ENCODE data around the gene LPCAT4.

LPCAT4 gene

GRCh38 chr15:34337557-34338306, 29.3 kb downstream of the LPCAT4 start, which contains the start of gene SLC12A6:
Gene SLC12A6, minus strand, starts transcription at chr15:34337781. Its CDS starts 1,101 bp downstream, at chr15:34336680.
- FAIRE-seq = no peak
- peak; percentile 95 for DNase-seq (ENCODE audit: low spot score)

- DNase-seq (ENCODE audit: low spot score) (no peak), FAIRE-seq (no peak)
These were observed 29.9 kb downstream of the LPCAT4 start for GRCh38 chr15:34336991-34337556.

GRCh38 chr15:34336231-34336990, 30.6 kb downstream of the LPCAT4 start:
- DNase-seq (ENCODE audit: low spot score) = no peak
- FAIRE-seq = no peak

GRCh38 chr15:34335176-34336032, 31.6 kb downstream of the LPCAT4 start:
- FAIRE-seq (no peak), DNase-seq (ENCODE audit: low spot score) (no peak)

GRCh38 chr15:34334672-34335071, 32.3 kb downstream of the LPCAT4 start:
- FAIRE-seq = no peak
- DNase-seq (ENCODE audit: low spot score) = no peak

GRCh38 chr15:34332553-34333120, 34.4 kb downstream of the LPCAT4 start:
- DNase-seq (ENCODE audit: low spot score) (no peak), FAIRE-seq (no peak)

- DNase-seq (ENCODE audit: low spot score) (no peak), FAIRE-seq (no peak)
These were observed 35.2 kb downstream of the LPCAT4 start for GRCh38 chr15:34331809-34332208.

GRCh38 chr15:34330279-34330678, 36.7 kb downstream of the LPCAT4 start:
- FAIRE-seq (no peak), DNase-seq (ENCODE audit: low spot score) (no peak)

- DNase-seq (ENCODE audit: low spot score) (no peak), FAIRE-seq (no peak)
These were observed 38.0 kb downstream of the LPCAT4 start for GRCh38 chr15:34329006-34329405.

- FAIRE-seq (no peak), DNase-seq (ENCODE audit: low spot score) (no peak)
These were observed 39.1 kb downstream of the LPCAT4 start for GRCh38 chr15:34327906-34328305.

GRCh38 chr15:34325368-34325767, 41.6 kb downstream of the LPCAT4 start:
- FAIRE-seq (no peak), DNase-seq (ENCODE audit: low spot score) (no peak)

- no peak for DNase-seq (ENCODE audit: low spot score)
- FAIRE-seq = no peak
These were observed 42.1 kb downstream of the LPCAT4 start for GRCh38 chr15:34324933-34325332.

- FAIRE-seq (no peak), DNase-seq (ENCODE audit: low spot score) (no peak)
These were observed 43.8 kb downstream of the LPCAT4 start for GRCh38 chr15:34323217-34323616.

- DNase-seq (ENCODE audit: low spot score) = peak; percentile 55
- no peak for FAIRE-seq
These were observed 48.5 kb downstream of the LPCAT4 start for GRCh38 chr15:34318277-34319079.

GRCh38 chr15:34314491-34315490, 52.2 kb downstream of the LPCAT4 start:
- FAIRE-seq (no peak), DNase-seq (ENCODE audit: low spot score) (no peak)

GRCh38 chr15:34311563-34311962, 55.4 kb downstream of the LPCAT4 start:
- DNase-seq (ENCODE audit: low spot score) (no peak), FAIRE-seq (no peak)
